Small intestine (tissue), 7 donors: ENCODE results near the gene APOL6. TPM values are rescaled to one million over a fixed set of nuclear protein-coding genes. Genes with fewer than 3 reads are reported as not detected.
"Not testable (repeated sequence)": the region's sequence is repeated elsewhere in the genome, so short reads cannot be mapped to it uniquely, and the experiment has no call there.

Experiments
- DNase-seq, 2 donors: peaks; one replicate each; pipeline versions ENCODE4 v3.0.0 to v3.0.0-alpha.2; 2013
- FAIRE-seq: peaks from 2 replicates; lab custom pipeline; 2012; peaks lifted over from hg19 to GRCh38; lab: Jason Lieb, UNC
- H3K27ac ChIP-seq, 3 donors: one replicate each; pipeline ENCODE4 v1.5.1; 2013; ENCODE audit warnings: low read length in 2 of 3, mild to moderate bottlenecking in 2 of 3, control low read depth in 1 of 3, inconsistent platforms in 1 of 3, low read depth in 1 of 3, moderate library complexity in 1 of 3
- H3K27me3 ChIP-seq, 3 donors: one replicate each; pipeline ENCODE4 v1.6.1; 2013; ENCODE audit warnings: low read length in 3 of 3, inconsistent platforms in 1 of 3; ENCODE audit not compliant: control insufficient read depth in 3 of 3, insufficient read depth in 3 of 3
- H3K36me3 ChIP-seq, 3 donors: one replicate each; pipeline ENCODE4 v1.6.1; 2013; ENCODE audit warnings: low read length in 3 of 3, inconsistent platforms in 1 of 3, low read depth in 1 of 3, mild to moderate bottlenecking in 1 of 3, moderate library complexity in 1 of 3; ENCODE audit not compliant: control insufficient read depth in 3 of 3, insufficient read depth in 2 of 3
- H3K4me1 ChIP-seq, 3 donors: one replicate each; pipeline ENCODE4 v1.6.1; 2013; ENCODE audit warnings: low read length in 2 of 3, inconsistent platforms in 1 of 3, low read depth in 1 of 3, mild to moderate bottlenecking in 1 of 3, moderate library complexity in 1 of 3; ENCODE audit not compliant: control insufficient read depth in 3 of 3, insufficient read depth in 2 of 3
- H3K4me3 ChIP-seq, 3 donors: one replicate each; pipeline ENCODE4 v1.5.1; 2013; ENCODE audit warnings: low read length in 3 of 3, control low read depth in 1 of 3, inconsistent platforms in 1 of 3, low read depth in 1 of 3, mild to moderate bottlenecking in 1 of 3, moderate library complexity in 1 of 3
- H3K9me3 ChIP-seq, 2 donors: one replicate each; pipeline ENCODE4 v1.6.1; 2013; ENCODE audit warnings: low read depth in 1 of 2, low read length in 1 of 2; ENCODE audit not compliant: control insufficient read depth in 2 of 2, insufficient read depth in 1 of 2
- whole genome bisulfite sequencing, 3 donors: extraction: QIAGEN DNeasy Blood & Tissue Kit; methylation state at CpG; one replicate each; pipeline ENCODE4 v1.1.7; 2013; 5-methylcytosine and 5-hydroxymethylcytosine counted together
- polyA plus RNA-seq, 4 donors: library from polyadenylated mRNA; stranded (reverse) in 3 of 4; unstranded in 1 of 4; fragments of 200-250 nt in 3 of 4; fragments of 120-200 nt in 1 of 4; gene quantifications; one replicate each; pipeline versions ENCODE4 v1.2.1 to v1.2.3, GENCODE V29; 2013
- donor health status: healthy with polysubstance abuse.
- donor health status: control.
- donor health status: control.
- donor health status: Bipolar disorder and iron deficiency.
- donor health status: healthy.

APOL6 gene
- polyA plus RNA-seq, 4 donors = 11.3 to 30.5 (median 19.3) TPM

DNA sequence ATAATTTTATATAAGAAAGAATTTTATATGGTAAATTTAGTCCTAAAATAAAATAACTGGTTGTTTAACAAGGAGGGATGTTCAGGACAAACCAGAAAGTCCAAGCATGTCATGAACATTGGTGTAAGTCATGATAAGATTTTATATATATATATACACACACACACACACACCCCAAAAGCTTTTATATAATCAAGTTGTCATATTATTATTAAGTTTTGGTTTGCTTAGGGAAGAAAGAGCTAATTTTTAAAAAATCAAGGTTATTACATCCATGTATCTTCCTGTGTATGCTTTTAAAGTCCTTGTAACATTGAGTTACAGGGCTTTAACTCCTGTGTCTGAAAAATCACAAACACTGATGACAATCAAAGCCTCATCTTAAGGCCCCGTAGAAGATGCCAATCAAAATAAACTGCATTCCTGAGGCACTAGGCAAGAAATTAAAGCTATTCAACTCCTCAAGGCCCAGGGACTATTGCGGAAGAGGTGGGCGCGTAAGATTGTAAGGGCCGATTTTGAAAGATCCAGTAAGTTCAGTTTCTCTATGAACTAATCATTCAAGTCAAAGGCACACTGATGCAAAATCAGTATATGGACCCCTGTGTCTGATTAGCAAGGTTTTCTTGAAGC, 16.8 kb downstream of the APOL6 start:
- DNase-seq (no peak), FAIRE-seq (no peak)
- WGBS, 3 donors = 96 to 98% (median 98%) methylated on average over 5 of the region's 5 CpGs
- H3K4me1 ChIP-seq = peaks cover 5 to 19% (median 15%) of the 10 kb centered on the region in 3 donors
- H3K4me3 ChIP-seq = no peak overlapping the region
- H3K27ac ChIP-seq = no peak overlapping the region
- H3K27me3 ChIP-seq = no peaks in the 10 kb centered on the region
- H3K36me3 ChIP-seq = peaks cover 0 to 3% (median 2%) of the 10 kb centered on the region in 3 donors
- peaks cover 0 to 9% of the 10 kb centered on the region in 2 donors for H3K9me3 ChIP-seq

DNA sequence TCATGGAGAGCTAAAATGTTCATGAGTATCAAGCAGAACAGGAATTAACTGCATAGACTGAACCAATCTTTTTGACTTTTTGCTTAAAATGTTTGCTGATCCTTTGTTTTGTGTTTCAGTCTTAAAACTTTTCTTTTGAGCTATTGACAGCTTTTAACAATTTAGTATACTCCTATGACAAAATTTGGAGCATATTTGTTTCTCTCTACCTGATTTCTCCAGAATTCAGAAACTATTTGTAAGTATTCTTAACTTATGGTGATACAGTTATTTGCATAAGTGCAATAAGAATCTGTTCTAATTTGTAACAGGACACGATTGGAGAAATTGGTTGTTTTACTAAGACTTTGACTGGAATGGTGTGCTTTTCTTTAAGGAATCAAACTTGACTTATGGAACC, 18.5 kb downstream of the APOL6 start:
- 96 to 97% (median 96%) methylated on average over 1 of the region's 1 CpG for WGBS, 3 donors
- FAIRE-seq, DNase-seq, H3K4me3 ChIP-seq, H3K36me3 ChIP-seq, H3K4me1 ChIP-seq, H3K27me3 ChIP-seq, H3K27ac ChIP-seq, H3K9me3 ChIP-seq: not testable (repeated sequence)

DNA sequence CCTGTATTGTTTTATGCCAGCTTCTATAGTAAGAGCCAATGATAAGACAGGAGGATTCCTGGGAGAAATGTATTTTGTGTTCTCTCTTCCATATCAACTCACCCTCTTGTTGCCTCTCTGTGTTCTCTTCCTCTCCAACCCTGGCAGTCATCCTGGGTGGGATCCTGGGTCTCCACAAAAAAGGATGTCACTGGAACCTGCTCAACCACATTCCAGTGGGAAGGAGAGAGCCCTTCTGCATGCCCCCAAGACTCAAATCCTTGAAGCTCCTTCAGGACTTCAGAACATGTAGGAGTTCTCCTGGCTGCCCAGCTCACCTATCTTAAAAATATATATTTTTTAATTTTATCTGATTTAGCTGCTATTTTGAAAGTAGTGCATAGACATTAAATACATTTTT, 26.1 kb downstream of the APOL6 start:
- H3K4me1 ChIP-seq = no peaks in the 10 kb centered on the region
- no peak overlapping the region for H3K4me3 ChIP-seq
- no peak overlapping the region for H3K27ac ChIP-seq
- H3K9me3 ChIP-seq = peaks cover 0 to 10% of the 10 kb centered on the region in 2 donors
- H3K27me3 ChIP-seq = no peaks in the 10 kb centered on the region
- no peak for FAIRE-seq
- DNase-seq = no peak
- H3K36me3 ChIP-seq = no peaks in the 10 kb centered on the region

DNA sequence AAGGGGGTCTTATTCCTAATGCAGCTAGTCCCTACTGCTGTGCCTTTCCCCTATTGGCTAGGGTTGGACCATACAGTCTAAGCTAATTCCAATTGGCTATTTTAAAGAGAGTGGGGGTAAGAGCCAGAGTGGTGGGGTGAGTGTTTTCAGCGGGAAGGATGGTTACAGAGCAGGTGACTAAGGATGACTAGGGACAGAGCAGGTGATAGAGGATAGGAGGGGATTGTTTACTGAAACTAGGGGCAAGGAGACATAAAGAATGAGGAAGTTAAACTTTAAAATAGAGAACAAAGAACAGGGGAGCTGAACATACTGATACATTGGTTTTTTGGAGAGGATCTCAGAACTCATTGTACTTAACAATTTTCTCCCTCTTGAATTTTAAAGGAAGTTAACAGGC, 27.8 kb downstream of the APOL6 start:
- not testable (repeated sequence) for H3K4me3 ChIP-seq, FAIRE-seq, H3K4me1 ChIP-seq, H3K27me3 ChIP-seq, H3K36me3 ChIP-seq, DNase-seq, H3K27ac ChIP-seq
- WGBS, 3 donors = 32 to 67% (median 52%) methylated on average over 1 of the region's 1 CpG
- H3K9me3 ChIP-seq = peaks cover 0 to 12% of the 10 kb centered on the region in 2 donors

DNA sequence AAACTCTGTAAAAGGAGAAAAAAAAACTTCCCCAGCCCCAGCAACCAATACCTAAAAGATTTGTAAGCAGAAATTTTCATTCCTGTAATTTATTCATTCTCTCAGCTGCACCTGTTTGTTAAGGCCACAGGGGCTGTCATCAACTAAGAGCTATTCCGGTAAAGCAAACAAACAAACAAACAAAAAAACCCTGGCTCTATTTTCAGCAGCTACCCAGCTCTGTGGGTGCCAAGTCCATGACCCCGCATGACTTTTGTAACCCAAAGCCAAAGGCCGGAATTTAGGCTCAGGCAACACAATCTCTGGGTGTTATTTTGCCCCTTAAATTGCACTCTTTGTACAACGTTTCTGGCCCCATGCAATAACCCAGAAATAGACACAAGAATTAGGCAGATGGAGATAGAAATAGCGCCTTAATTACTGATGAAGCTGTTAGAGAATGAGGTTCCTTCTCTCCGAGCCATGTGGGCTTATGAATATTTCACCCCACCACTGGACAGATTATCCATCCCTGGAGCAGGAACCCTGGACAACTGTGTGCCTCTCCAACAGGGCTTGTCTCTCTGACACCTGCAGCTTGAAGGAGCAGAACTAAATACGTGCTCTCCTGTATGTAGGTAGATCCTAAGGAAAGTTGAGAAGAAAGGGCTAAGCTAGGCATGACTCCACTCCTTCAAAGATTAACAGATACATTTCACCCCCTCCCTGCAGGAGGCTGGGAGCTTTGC, 29.4 kb downstream of the APOL6 start:
- no peak overlapping the region for H3K27ac ChIP-seq
- peaks cover 0 to 21% of the 10 kb centered on the region in 2 donors for H3K9me3 ChIP-seq
- no peaks in the 10 kb centered on the region for H3K27me3 ChIP-seq
- DNase-seq = no peak
- WGBS, 3 donors = 66 to 80% (median 74%) methylated on average over 7 of the region's 7 CpGs
- FAIRE-seq = no peak
- H3K4me1 ChIP-seq = no peaks in the 10 kb centered on the region
- no peak overlapping the region for H3K4me3 ChIP-seq
- no peaks in the 10 kb centered on the region for H3K36me3 ChIP-seq

DNA sequence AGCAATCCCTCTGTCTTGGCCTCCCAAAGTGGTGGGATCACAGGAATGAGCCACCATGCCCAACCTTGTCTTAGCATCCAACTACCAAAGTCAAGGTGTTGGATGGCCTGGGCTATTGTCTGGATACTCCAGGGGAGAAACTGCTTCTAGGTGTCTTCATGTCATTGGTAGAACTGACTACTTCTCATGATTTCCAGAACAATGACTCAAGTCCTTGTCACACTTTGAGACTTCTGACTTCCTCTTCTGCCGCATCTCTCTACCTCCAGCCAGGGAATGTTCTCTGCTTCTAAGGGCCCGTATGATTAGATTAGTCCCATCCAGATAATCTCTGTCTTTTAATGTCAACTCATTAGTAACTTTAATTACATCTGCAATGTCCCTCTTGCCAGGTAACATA, 30.6 kb downstream of the APOL6 start:
- DNase-seq (no peak), FAIRE-seq (no peak)
- Histone ChIP-seq H3K4me1 (no peaks in the 10 kb centered on the region), H3K9me3 (peaks cover 0 to 21% of the 10 kb centered on the region in 2 donors), H3K4me3 (no peak overlapping the region), H3K36me3 (no peaks in the 10 kb centered on the region), H3K27me3 (no peaks in the 10 kb centered on the region), H3K27ac (no peak overlapping the region)
- 43 to 72% (median 64%) methylated on average over 2 of the region's 2 CpGs for WGBS, 3 donors

DNA sequence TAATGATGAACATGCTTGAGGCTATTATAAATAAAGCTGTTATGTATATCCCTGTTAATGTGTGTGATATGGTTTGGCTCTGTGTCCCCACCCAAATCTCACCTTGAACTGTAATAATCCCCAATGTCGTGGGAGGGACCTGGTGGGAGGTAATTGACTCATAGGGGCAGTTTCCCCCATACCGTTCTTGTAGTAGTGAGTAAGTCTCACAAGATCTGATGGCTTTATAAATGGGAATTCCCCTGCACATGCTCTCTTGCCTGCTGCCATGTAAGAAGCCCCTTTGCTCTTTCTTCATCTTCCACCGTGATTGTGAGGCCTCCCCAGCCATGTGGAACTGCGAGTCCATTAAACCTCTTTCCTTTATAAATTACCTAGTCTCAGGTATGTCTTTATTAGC, 31.2 kb downstream of the APOL6 start:
- FAIRE-seq, DNase-seq, H3K4me1 ChIP-seq, H3K27ac ChIP-seq, H3K4me3 ChIP-seq, H3K36me3 ChIP-seq, H3K27me3 ChIP-seq: not testable (repeated sequence)
- WGBS, 3 donors = 38 to 50% (median 46%) methylated on average over 4 of the region's 4 CpGs
- H3K9me3 ChIP-seq = peaks cover 0 to 21% of the 10 kb centered on the region in 2 donors

DNA sequence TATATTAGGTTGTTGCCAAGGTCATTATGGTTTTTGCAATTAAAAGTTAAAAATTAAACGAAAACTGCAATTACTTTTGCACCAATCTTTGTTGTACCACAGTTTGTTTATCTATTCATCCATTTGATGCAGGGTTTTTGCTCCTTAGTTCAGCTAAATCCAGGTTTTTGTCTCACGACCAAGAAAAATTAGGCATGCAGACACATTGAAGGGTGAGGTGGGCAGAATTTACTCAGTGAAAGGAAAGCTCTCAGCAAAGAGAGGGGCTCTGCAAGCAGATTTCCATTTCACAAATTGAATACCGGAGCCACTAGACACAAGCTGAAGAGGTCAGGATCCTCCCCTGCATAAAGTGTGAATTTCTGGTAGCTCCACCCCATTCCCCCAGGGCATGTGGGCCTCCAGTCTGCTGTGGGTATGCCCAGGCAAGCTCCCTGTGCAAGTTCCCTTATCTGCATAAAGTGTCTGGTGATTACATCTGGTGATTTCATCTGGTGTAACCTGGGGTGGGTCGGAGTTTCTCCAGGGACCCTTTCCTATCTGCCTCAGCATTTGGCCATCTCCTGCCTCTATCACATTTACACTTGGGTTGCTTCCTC, 33.3 kb downstream of the APOL6 start:
- FAIRE-seq = no peak
- Histone ChIP-seq H3K4me3 (no peak overlapping the region), H3K9me3 (peaks cover 0 to 11% of the 10 kb centered on the region in 2 donors), H3K4me1 (no peaks in the 10 kb centered on the region), H3K36me3 (no peaks in the 10 kb centered on the region), H3K27ac (no peak overlapping the region), H3K27me3 (no peaks in the 10 kb centered on the region)
- no peak for DNase-seq
- WGBS, 3 donors = 80 to 90% (median 82%) methylated on average over 4 of the region's 4 CpGs
